T-helper 9 cell (primary cell): Measurements from ENCODE around the gene ADM.
A peak's percentile ranks its signal among the peaks of the same experiment; 100 is the strongest.
"Not testable (repeated sequence)": the region's sequence is repeated elsewhere in the genome, so short reads cannot be mapped to it uniquely, and the experiment has no call there.

Experiments
- DNase-seq: peaks from one replicate; pipeline ENCODE4 v3.0.0-alpha.2; 2020
- total RNA-seq, 2 donors: gene quantifications; one replicate each; lab custom pipeline; 2026; lab: John Stamatoyannopoulos, UW

Gene ADM
- total RNA-seq, result 1.5 to 4.6 reads per million in 2 donors

- DNase-seq, result peak; percentile 38
Measured at GRCh38 chr11:10304495-10305261, at the start of gene ADM. TSS of gene ADM (plus strand) at chr11:10305073. CDS start at chr11:10305701, 628 bp downstream.

GRCh38 chr11:10255388-10256125 lies 49.3 kb upstream of the ADM start:
- no peak for DNase-seq

- no peak for DNase-seq
Measured at GRCh38 chr11:10257478-10257877, 47.4 kb upstream of the ADM start.

- DNase-seq, result no peak
Measured at GRCh38 chr11:10261821-10262220, 43.1 kb upstream of the ADM start.

GRCh38 chr11:10263929-10264328 lies 40.9 kb upstream of the ADM start:
- DNase-seq, result no peak

GRCh38 chr11:10264716-10265115 lies 40.2 kb upstream of the ADM start:
- DNase-seq, result not testable (repeated sequence)

GRCh38 chr11:10265936-10266335 lies 38.9 kb upstream of the ADM start:
- DNase-seq, result no peak

GRCh38 chr11:10267821-10268220 lies 37.1 kb upstream of the ADM start:
- no peak for DNase-seq

- DNase-seq, result no peak
Measured at GRCh38 chr11:10268746-10269488, 36.0 kb upstream of the ADM start.

GRCh38 chr11:10272132-10272531 lies 32.7 kb upstream of the ADM start:
- no peak for DNase-seq

- no peak for DNase-seq
Measured at GRCh38 chr11:10273738-10274137, 31.1 kb upstream of the ADM start.

GRCh38 chr11:10274726-10275125 lies 30.1 kb upstream of the ADM start:
- DNase-seq, result no peak

GRCh38 chr11:10275714-10276113 lies 29.2 kb upstream of the ADM start:
- no peak for DNase-seq

GRCh38 chr11:10282117-10282516 lies 22.8 kb upstream of the ADM start:
- DNase-seq, result no peak

GRCh38 chr11:10283991-10284390 lies 20.9 kb upstream of the ADM start:
- no peak for DNase-seq

GRCh38 chr11:10285148-10285802 lies 19.6 kb upstream of the ADM start:
- no peak for DNase-seq

GRCh38 chr11:10287140-10287539 lies 17.7 kb upstream of the ADM start:
- no peak for DNase-seq

GRCh38 chr11:10287766-10288715 lies 16.8 kb upstream of the ADM start:
- DNase-seq, result no peak

GRCh38 chr11:10288881-10289764 lies 15.8 kb upstream of the ADM start:
- DNase-seq, result no peak

GRCh38 chr11:10289765-10290380 lies 15.0 kb upstream of the ADM start:
- no peak for DNase-seq
